Activated naive CD8-positive, alpha-beta T cell treated with anti-CD3 and anti-CD28 coated beads, Interleukin-2, amount 10 ng/mL, durations not matched to agents 7 days and 5 days (primary cell): ENCODE data around the gene PDZD2. TPM values are rescaled to one million over a fixed set of nuclear protein-coding genes. Genes with fewer than 3 reads are reported as not detected.
"Not testable (repeated sequence)": the region's sequence is repeated elsewhere in the genome, so short reads cannot be mapped to it uniquely, and the experiment has no call there.

Experiments
- ATAC-seq: fragments of 150-1000 bp; cut with Tn5 transposase; one replicate; pipeline ENCODE4 v1.10.0; 2021; ENCODE audit warnings: low read depth, moderate library complexity
- POLR2A ChIA-PET: fragments of 350-600 bp; sonication (Branson Sonifier 250); formaldehyde crosslinking; loops from one replicate; lab custom pipeline; 2021; ENCODE audit warnings: antibody characterized with exemption; lab: Charles Lee
- DNase-seq: peaks from one replicate; pipeline ENCODE4 v3.0.0; 2021
- H3K27ac Mint-ChIP-seq: one replicate; pipeline ENCODE4 v1.8.0; 2022; ENCODE audit warnings: mild to moderate bottlenecking, mixed read lengths
- H3K27me3 Mint-ChIP-seq: one replicate; pipeline ENCODE4 v1.8.0; 2022; ENCODE audit warnings: mild to moderate bottlenecking, moderate library complexity, mixed read lengths
- H3K36me3 Mint-ChIP-seq: one replicate; pipeline ENCODE4 v1.8.0; 2021; ENCODE audit warnings: mild to moderate bottlenecking, mixed read lengths
- H3K4me1 Mint-ChIP-seq: one replicate; pipeline ENCODE4 v1.8.0; 2021; ENCODE audit warnings: mixed read lengths
- H3K4me3 Mint-ChIP-seq: one replicate; pipeline ENCODE4 v1.8.0; 2022; ENCODE audit warnings: mild to moderate bottlenecking, moderate library complexity, mixed read lengths
- H3K9me3 Mint-ChIP-seq: one replicate; pipeline ENCODE4 v1.8.0; 2021; ENCODE audit warnings: mixed read lengths
- total RNA-seq, 2 experiments: library from RNA; stranded (reverse); gene quantifications; one replicate each; pipeline ENCODE4 v1.2.3, GENCODE V29; 2021

Gene PDZD2
- total RNA-seq, result under 1 TPM; 0.14 to 0.22 TPM

- peak; percentile 79 for ATAC-seq
- Mint-ChIP-seq H3K4me1 (peaks cover 3% of the 10 kb centered on the region), H3K27me3 (peaks cover 22% of the 10 kb centered on the region), H3K27ac (no peak within 1 kb of the TSS), H3K4me3 (peak within 1 kb of the TSS; percentile 83), H3K9me3 (no peaks in the 10 kb centered on the region), H3K36me3 (no peaks in the 10 kb centered on the region)
- DNase-seq, result peak; percentile 70
- POLR2A ChIA-PET, result no interaction called here
These were observed at the start of gene PDZD2 for GRCh38 chr5:31638748-31639418. Gene PDZD2 (plus strand): TSS chr5:31639131.

GRCh38 chr5:31593665-31594064 is 45.3 kb upstream of the PDZD2 start:
- no peaks in the 10 kb centered on the region for H3K36me3 Mint-ChIP-seq
- H3K9me3 Mint-ChIP-seq, result no peaks in the 10 kb centered on the region
- H3K27me3 Mint-ChIP-seq, result peaks cover 14% of the 10 kb centered on the region
- H3K4me1 Mint-ChIP-seq, result no peaks in the 10 kb centered on the region
- DNase-seq, result no peak
- POLR2A ChIA-PET, result no interaction called here
- H3K27ac Mint-ChIP-seq, result no peak overlapping the region
- no peak for ATAC-seq
- no peak overlapping the region for H3K4me3 Mint-ChIP-seq

GRCh38 chr5:31596354-31596753 is 42.6 kb upstream of the PDZD2 start:
- Mint-ChIP-seq H3K9me3 (no peaks in the 10 kb centered on the region), H3K27ac (no peak overlapping the region), H3K4me3 (no peak overlapping the region), H3K4me1 (no peaks in the 10 kb centered on the region), H3K36me3 (no peaks in the 10 kb centered on the region), H3K27me3 (peaks cover 14% of the 10 kb centered on the region)
- POLR2A ChIA-PET, result no interaction called here
- ATAC-seq (no peak), DNase-seq (no peak)

- DNase-seq, result no peak
- no peaks in the 10 kb centered on the region for H3K36me3 Mint-ChIP-seq
- peaks cover 19% of the 10 kb centered on the region for H3K27me3 Mint-ChIP-seq
- no peaks in the 10 kb centered on the region for H3K4me1 Mint-ChIP-seq
- H3K27ac Mint-ChIP-seq, result no peak overlapping the region
- no peaks in the 10 kb centered on the region for H3K9me3 Mint-ChIP-seq
- H3K4me3 Mint-ChIP-seq, result no peak overlapping the region
- no peak for ATAC-seq
- POLR2A ChIA-PET, result no interaction called here
These were observed 40.0 kb upstream of the PDZD2 start for GRCh38 chr5:31598640-31599611.

- H3K9me3 Mint-ChIP-seq, POLR2A ChIA-PET, ATAC-seq, H3K36me3 Mint-ChIP-seq, H3K4me3 Mint-ChIP-seq, H3K4me1 Mint-ChIP-seq, H3K27ac Mint-ChIP-seq, DNase-seq: not testable (repeated sequence)
- peaks cover 13% of the 10 kb centered on the region for H3K27me3 Mint-ChIP-seq
These were observed 36.6 kb upstream of the PDZD2 start for GRCh38 chr5:31602305-31602704.

GRCh38 chr5:31604240-31604639 is 34.7 kb upstream of the PDZD2 start:
- no peaks in the 10 kb centered on the region for H3K9me3 Mint-ChIP-seq
- H3K27me3 Mint-ChIP-seq, result peaks cover 19% of the 10 kb centered on the region
- no peak overlapping the region for H3K27ac Mint-ChIP-seq
- no peaks in the 10 kb centered on the region for H3K4me1 Mint-ChIP-seq
- DNase-seq (no peak), ATAC-seq (no peak)
- H3K36me3 Mint-ChIP-seq, result no peaks in the 10 kb centered on the region
- no peak overlapping the region for H3K4me3 Mint-ChIP-seq
- POLR2A ChIA-PET, result no interaction called here

GRCh38 chr5:31604644-31605043 is 34.3 kb upstream of the PDZD2 start:
- POLR2A ChIA-PET, result no interaction called here
- no peak for ATAC-seq
- Mint-ChIP-seq H3K27me3 (peaks cover 19% of the 10 kb centered on the region), H3K9me3 (no peaks in the 10 kb centered on the region), H3K27ac (no peak overlapping the region), H3K4me1 (no peaks in the 10 kb centered on the region), H3K4me3 (no peak overlapping the region), H3K36me3 (no peaks in the 10 kb centered on the region)
- no peak for DNase-seq

- no peaks in the 10 kb centered on the region for H3K36me3 Mint-ChIP-seq
- no peaks in the 10 kb centered on the region for H3K9me3 Mint-ChIP-seq
- POLR2A ChIA-PET, result no interaction called here
- H3K27me3 Mint-ChIP-seq, result peaks cover 19% of the 10 kb centered on the region
- ATAC-seq, result no peak
- DNase-seq, result no peak
- no peak overlapping the region for H3K4me3 Mint-ChIP-seq
- H3K4me1 Mint-ChIP-seq, result no peaks in the 10 kb centered on the region
- no peak overlapping the region for H3K27ac Mint-ChIP-seq
These were observed 33.0 kb upstream of the PDZD2 start for GRCh38 chr5:31605920-31606319.

- no peak overlapping the region for H3K4me3 Mint-ChIP-seq
- H3K9me3 Mint-ChIP-seq, result no peaks in the 10 kb centered on the region
- no peak for DNase-seq
- POLR2A ChIA-PET, result no interaction called here
- H3K4me1 Mint-ChIP-seq, result no peaks in the 10 kb centered on the region
- no peak for ATAC-seq
- no peaks in the 10 kb centered on the region for H3K36me3 Mint-ChIP-seq
- H3K27ac Mint-ChIP-seq, result no peak overlapping the region
- H3K27me3 Mint-ChIP-seq, result peaks cover 14% of the 10 kb centered on the region
These were observed 31.4 kb upstream of the PDZD2 start for GRCh38 chr5:31607546-31607945.

- Mint-ChIP-seq H3K36me3 (no peaks in the 10 kb centered on the region), H3K4me1 (no peaks in the 10 kb centered on the region)
- ATAC-seq, result no peak
These were observed 27.9 kb upstream of the PDZD2 start for GRCh38 chr5:31611002-31611401.

GRCh38 chr5:31613651-31614050 is 25.3 kb upstream of the PDZD2 start:
- H3K4me3 Mint-ChIP-seq, result no peak overlapping the region
- no peak for DNase-seq
- no peak for ATAC-seq
- H3K36me3 Mint-ChIP-seq, result no peaks in the 10 kb centered on the region
- peaks cover 28% of the 10 kb centered on the region for H3K27me3 Mint-ChIP-seq
- POLR2A ChIA-PET, result no interaction called here
- peaks cover 5% of the 10 kb centered on the region for H3K4me1 Mint-ChIP-seq
- H3K9me3 Mint-ChIP-seq, result no peaks in the 10 kb centered on the region
- H3K27ac Mint-ChIP-seq, result no peak overlapping the region

More at GRCh38 chr5:31611002-31611401, 27.9 kb upstream of the PDZD2 start:
- POLR2A ChIA-PET, result no interaction called here
- peaks cover 10% of the 10 kb centered on the region for H3K27me3 Mint-ChIP-seq
- H3K4me3 Mint-ChIP-seq, result no peak overlapping the region
- DNase-seq, result no peak
- H3K27ac Mint-ChIP-seq, result no peak overlapping the region
- H3K9me3 Mint-ChIP-seq, result no peaks in the 10 kb centered on the region

GRCh38 chr5:31614151-31615020 is 24.5 kb upstream of the PDZD2 start:
- Mint-ChIP-seq H3K36me3 (no peaks in the 10 kb centered on the region), H3K9me3 (no peaks in the 10 kb centered on the region), H3K4me3 (no peak overlapping the region), H3K27ac (no peak overlapping the region), H3K4me1 (peaks cover 6% of the 10 kb centered on the region), H3K27me3 (peaks cover 32% of the 10 kb centered on the region)
- POLR2A ChIA-PET, result no interaction called here
- ATAC-seq (no peak), DNase-seq (no peak)

GRCh38 chr5:31617867-31618266 is 21.1 kb upstream of the PDZD2 start:
- no peak overlapping the region for H3K4me3 Mint-ChIP-seq
- H3K4me1 Mint-ChIP-seq, result peaks cover 6% of the 10 kb centered on the region
- H3K9me3 Mint-ChIP-seq, result no peaks in the 10 kb centered on the region
- POLR2A ChIA-PET, result no interaction called here
- H3K27ac Mint-ChIP-seq, result no peak overlapping the region
- H3K27me3 Mint-ChIP-seq, result peaks cover 32% of the 10 kb centered on the region
- ATAC-seq, result no peak
- DNase-seq, result no peak
- no peaks in the 10 kb centered on the region for H3K36me3 Mint-ChIP-seq
